ENCODE measurements around the gene GPRIN2.

DNA sequence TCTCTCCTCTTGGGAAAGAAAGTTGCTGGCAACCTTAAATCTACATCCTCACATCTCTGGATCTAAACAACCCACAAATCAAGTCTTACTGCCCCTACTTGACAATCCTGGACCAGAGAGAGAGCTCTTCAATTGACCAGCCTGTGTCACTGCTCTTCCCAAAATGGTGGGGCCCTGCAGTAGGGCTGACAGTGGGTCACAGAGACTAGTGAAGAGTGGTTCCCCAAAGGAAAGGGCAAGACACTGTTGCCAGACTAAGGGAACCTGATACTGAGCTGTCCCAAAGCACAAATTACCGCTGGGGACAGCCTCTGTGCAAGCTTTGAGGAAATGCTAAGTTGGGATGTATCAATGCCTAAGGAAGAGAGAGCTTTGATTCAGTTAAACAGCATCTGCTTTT lies 4.5 kb upstream of the GPRIN2 start:
- TF ChIP-seq, protein P1, sequence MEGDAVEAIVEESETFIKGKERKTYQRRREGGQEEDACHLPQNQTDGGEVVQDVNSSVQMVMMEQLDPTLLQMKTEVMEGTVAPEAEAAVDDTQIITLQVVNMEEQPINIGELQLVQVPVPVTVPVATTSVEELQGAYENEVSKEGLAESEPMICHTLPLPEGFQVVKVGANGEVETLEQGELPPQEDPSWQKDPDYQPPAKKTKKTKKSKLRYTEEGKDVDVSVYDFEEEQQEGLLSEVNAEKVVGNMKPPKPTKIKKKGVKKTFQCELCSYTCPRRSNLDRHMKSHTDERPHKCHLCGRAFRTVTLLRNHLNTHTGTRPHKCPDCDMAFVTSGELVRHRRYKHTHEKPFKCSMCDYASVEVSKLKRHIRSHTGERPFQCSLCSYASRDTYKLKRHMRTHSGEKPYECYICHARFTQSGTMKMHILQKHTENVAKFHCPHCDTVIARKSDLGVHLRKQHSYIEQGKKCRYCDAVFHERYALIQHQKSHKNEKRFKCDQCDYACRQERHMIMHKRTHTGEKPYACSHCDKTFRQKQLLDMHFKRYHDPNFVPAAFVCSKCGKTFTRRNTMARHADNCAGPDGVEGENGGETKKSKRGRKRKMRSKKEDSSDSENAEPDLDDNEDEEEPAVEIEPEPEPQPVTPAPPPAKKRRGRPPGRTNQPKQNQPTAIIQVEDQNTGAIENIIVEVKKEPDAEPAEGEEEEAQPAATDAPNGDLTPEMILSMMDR (IDR thresholded peaks at IDR 0.05), result no peak
- TF ChIP-seq POLR2A (IDR thresholded peaks at IDR 0.05) (no peak), POLR2AphosphoS5 (IDR thresholded peaks at IDR 0.05) (no peak)
